Caco-2 (cell line): ENCODE results near the gene ANO1. TPM values are rescaled to one million over a fixed set of nuclear protein-coding genes. Genes with fewer than 3 reads are reported as not detected.

Experiments
- BruUV-seq: library from RNA; stranded (reverse); fragments of 400-500 nt; replicated peaks from 2 replicates; lab custom pipeline; 2021; lab: Mats Ljungman, UMichigan
- CTCF ChIA-PET: fragments of 300-600 bp; sonication (Branson Sonifier 250); formaldehyde crosslinking; loops from one replicate; lab custom pipeline; 2022; ENCODE audit warnings: antibody characterized with exemption; lab: Charles Lee
- POLR2A ChIA-PET: fragments of 300-600 bp; sonication (Branson Sonifier 250); formaldehyde crosslinking; loops from one replicate; lab custom pipeline; 2022; ENCODE audit warnings: antibody characterized with exemption; lab: Charles Lee
- DNase-seq, 2 experiments: peaks; one replicate each; pipeline versions ENCODE4 v3.0.0 to v3.0.0-alpha.2; 2020 to 2022
- H3K27me3 ChIP-seq: replicated peaks from 2 replicates; pipeline ENCODE4 v1.6.0; 2011; ENCODE audit warnings: low read length; ENCODE audit not compliant: control insufficient read depth, insufficient read depth
- H3K36me3 ChIP-seq: 2 replicates; pipeline ENCODE4 v1.5.1; 2011; ENCODE audit warnings: low read length; ENCODE audit not compliant: control insufficient read depth, insufficient read depth
- H3K4me1 ChIP-seq: fragments of 250-450 bp; sonication (Bioruptor Pico); 2 replicates; pipeline ENCODE4 v1.5.1; 2020; ENCODE audit warnings: mild to moderate bottlenecking
- H3K4me3 ChIP-seq: 2 replicates; pipeline ENCODE4 v1.5.1; 2011; ENCODE audit warnings: low read depth, mild to moderate bottlenecking, control low read depth, low read length
- H3K9me3 ChIP-seq: fragments of 250-450 bp; sonication (Bioruptor Pico); 2 replicates; pipeline ENCODE4 v1.5.1; 2020; ENCODE audit warnings: mild to moderate bottlenecking, moderate library complexity
- H3K27ac Mint-ChIP-seq: one replicate; pipeline ENCODE4 v1.8.0; 2022; ENCODE audit warnings: mixed read lengths; ENCODE audit not compliant: unreplicated experiment
- H3K27me3 Mint-ChIP-seq: one replicate; pipeline ENCODE4 v1.8.0; 2022; ENCODE audit warnings: mixed read lengths; ENCODE audit not compliant: insufficient read depth, unreplicated experiment
- H3K36me3 Mint-ChIP-seq: one replicate; pipeline ENCODE4 v1.8.0; 2022; ENCODE audit warnings: mild to moderate bottlenecking, mixed read lengths; ENCODE audit not compliant: insufficient read depth, unreplicated experiment
- H3K4me1 Mint-ChIP-seq: one replicate; pipeline ENCODE4 v1.8.0; 2022; ENCODE audit warnings: low read depth, mixed read lengths; ENCODE audit not compliant: unreplicated experiment
- H3K4me3 Mint-ChIP-seq: one replicate; pipeline ENCODE4 v1.8.0; 2022; ENCODE audit warnings: mild to moderate bottlenecking, moderate library complexity, mixed read lengths; ENCODE audit not compliant: unreplicated experiment
- H3K9me3 Mint-ChIP-seq: one replicate; pipeline ENCODE4 v1.8.0; 2022; ENCODE audit warnings: mixed read lengths; ENCODE audit not compliant: unreplicated experiment
- intact Hi-C: fragments of 100-400 bp; cut with micrococcal nuclease; formaldehyde crosslinking; loops from one replicate; pipeline ENCODE4 v1.10.0; 2022; ENCODE audit not compliant: unreplicated experiment
- total RNA-seq: library from RNA; stranded (reverse); gene quantifications from 2 replicates; pipeline ENCODE4 v1.2.3, GENCODE V29; 2022
- TF ChIP-seq, protein P1 (sequence below), 2 experiments: fragments of 200-600 bp in 1 of 2; IDR thresholded peaks; 1 replicate in 1 of 2; 2 replicates in 1 of 2; pipeline versions ENCODE4 v1.5.1 to v1.8.0; 2011 to 2022; ENCODE audit warnings: antibody characterized with exemption in 1 of 2, control low read depth in 1 of 2, inconsistent platforms in 1 of 2, low read depth in 1 of 2, low read length in 1 of 2, mild to moderate bottlenecking in 1 of 2, moderate library complexity in 1 of 2; ENCODE audit not compliant: insufficient read depth in 1 of 2, severe bottlenecking in 1 of 2, unreplicated experiment in 1 of 2

ANO1 gene
- total RNA-seq, 1 experiment from 2014 or later: 8.4 TPM

DNA sequence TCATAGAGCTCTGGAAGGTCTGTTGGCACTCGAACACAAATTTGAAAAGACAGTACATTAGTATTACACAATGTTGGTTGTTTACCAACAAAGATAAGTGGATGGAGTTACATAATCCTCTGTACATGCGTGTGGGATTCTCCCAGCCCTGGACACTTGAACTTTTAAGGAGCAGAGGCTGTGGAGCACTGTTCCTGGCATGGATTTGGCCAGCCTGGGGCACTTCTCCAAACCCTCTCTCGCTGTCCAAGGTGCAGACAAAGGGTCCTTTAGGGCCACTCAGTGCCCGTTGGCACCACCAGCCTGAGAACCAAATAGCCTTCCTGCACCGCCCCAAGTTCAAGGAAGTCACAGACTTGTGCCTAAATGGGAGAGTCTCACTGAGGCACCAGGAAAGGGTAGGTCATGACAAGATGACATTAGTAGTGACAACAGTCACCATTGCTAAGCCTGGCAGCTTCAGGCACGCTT is 1.6 kb upstream of the ANO1 start:
- BruUV-seq: no TSS peak
- POLR2A ChIA-PET: no interaction called here
- H3K9me3 Mint-ChIP-seq: no peaks in the 10 kb centered on the region
- intact Hi-C loops: no loop called here
- Histone ChIP-seq H3K27me3 (peaks cover 3% of the 10 kb centered on the region; the same call in 1 of the 2 replicates), H3K4me1 (peaks cover 11% of the 10 kb centered on the region; the same call in 1 of the 2 replicates), H3K9me3 (no peaks in the 10 kb centered on the region), H3K36me3 (no peaks in the 10 kb centered on the region), H3K4me3 (no peak overlapping the region)
- no peak overlapping the region for H3K27ac Mint-ChIP-seq
- DNase-seq: peak in 1 of 2 experiments; percentile 15
- H3K27me3 Mint-ChIP-seq: peaks cover 6% of the 10 kb centered on the region
- no peaks in the 10 kb centered on the region for H3K36me3 Mint-ChIP-seq
- CTCF ChIA-PET: interaction anchor here (0.6 kb wide), 1 partner anchor 739 kb away, joined by 3 read pairs; no protein-coding TSS in a partner anchor
- no peak overlapping the region for H3K4me3 Mint-ChIP-seq
- TF ChIP-seq, protein P1, sequence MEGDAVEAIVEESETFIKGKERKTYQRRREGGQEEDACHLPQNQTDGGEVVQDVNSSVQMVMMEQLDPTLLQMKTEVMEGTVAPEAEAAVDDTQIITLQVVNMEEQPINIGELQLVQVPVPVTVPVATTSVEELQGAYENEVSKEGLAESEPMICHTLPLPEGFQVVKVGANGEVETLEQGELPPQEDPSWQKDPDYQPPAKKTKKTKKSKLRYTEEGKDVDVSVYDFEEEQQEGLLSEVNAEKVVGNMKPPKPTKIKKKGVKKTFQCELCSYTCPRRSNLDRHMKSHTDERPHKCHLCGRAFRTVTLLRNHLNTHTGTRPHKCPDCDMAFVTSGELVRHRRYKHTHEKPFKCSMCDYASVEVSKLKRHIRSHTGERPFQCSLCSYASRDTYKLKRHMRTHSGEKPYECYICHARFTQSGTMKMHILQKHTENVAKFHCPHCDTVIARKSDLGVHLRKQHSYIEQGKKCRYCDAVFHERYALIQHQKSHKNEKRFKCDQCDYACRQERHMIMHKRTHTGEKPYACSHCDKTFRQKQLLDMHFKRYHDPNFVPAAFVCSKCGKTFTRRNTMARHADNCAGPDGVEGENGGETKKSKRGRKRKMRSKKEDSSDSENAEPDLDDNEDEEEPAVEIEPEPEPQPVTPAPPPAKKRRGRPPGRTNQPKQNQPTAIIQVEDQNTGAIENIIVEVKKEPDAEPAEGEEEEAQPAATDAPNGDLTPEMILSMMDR (IDR thresholded peaks at IDR 0.05; ENCODE audit: insufficient read depth in 1 of 2, low read depth in 1 of 2, low read length in 1 of 2, severe bottlenecking in 1 of 2, unreplicated experiment in 1 of 2): no peak
- no peaks in the 10 kb centered on the region for H3K4me1 Mint-ChIP-seq

DNA sequence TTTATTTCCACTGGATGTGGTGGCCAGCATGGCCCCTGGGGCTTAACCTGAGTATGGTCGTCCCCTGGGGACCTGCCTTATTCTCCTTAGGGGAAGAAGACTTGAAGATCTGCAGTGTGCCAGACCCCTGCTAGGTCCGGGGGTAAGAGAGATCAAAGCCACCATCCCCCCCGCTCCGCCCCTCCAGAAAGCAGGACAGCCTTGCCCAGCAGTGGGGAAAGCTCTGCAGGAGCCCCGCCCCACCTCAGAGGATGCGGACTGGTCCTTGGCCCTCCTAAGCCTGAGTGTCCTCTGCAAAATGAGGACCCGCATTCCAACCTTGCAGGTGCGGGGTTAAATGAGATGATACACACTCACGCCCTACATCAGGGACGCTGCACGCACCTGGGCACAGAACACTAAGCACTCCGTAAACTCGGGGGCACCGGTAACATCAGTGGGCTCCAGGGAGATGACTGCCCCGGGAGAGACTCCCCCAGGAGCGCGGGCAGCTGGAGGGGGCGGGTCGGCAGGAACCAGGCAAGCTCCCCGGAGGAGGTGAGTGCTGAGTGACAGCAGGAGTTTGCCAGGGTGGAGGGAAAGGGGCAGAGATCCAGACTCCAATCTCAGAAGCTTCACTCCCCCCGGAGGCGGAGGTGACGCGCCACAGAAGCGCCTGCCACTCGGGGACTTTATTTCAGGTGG is 564 bp upstream of the ANO1 start:
- H3K9me3 ChIP-seq: no peaks in the 10 kb centered on the region
- ChIA-PET CTCF (interaction anchor here (0.7 kb wide), 1 partner anchor 9 kb away, joined by 3 read pairs; no protein-coding TSS in a partner anchor), POLR2A (no interaction called here)
- H3K27ac Mint-ChIP-seq: no peak overlapping the region
- peaks cover 11% of the 10 kb centered on the region; the same call in 1 of the 2 replicates for H3K4me1 ChIP-seq
- H3K36me3 ChIP-seq: no peaks in the 10 kb centered on the region
- H3K27me3 ChIP-seq: peaks cover 3% of the 10 kb centered on the region; the same call in 1 of the 2 replicates
- no peak overlapping the region; the same call in 1 of the 2 replicates for H3K4me3 ChIP-seq
- no peaks in the 10 kb centered on the region for H3K36me3 Mint-ChIP-seq
- no peaks in the 10 kb centered on the region for H3K4me1 Mint-ChIP-seq
- TF ChIP-seq, protein P1 (IDR thresholded peaks at IDR 0.05; ENCODE audit: insufficient read depth in 1 of 2, low read depth in 1 of 2, low read length in 1 of 2, severe bottlenecking in 1 of 2, unreplicated experiment in 1 of 2): no peak
- peak overlapping the region; percentile 71 for H3K4me3 Mint-ChIP-seq
- peak in 1 of 2 experiments; percentile 38 for DNase-seq
- intact Hi-C loops: loop anchor here (1.0 kb wide), 1 partner anchor 134 kb away; no protein-coding TSS in a partner anchor
- peaks cover 6% of the 10 kb centered on the region for H3K27me3 Mint-ChIP-seq
- no peaks in the 10 kb centered on the region for H3K9me3 Mint-ChIP-seq
- no TSS peak for BruUV-seq

DNA sequence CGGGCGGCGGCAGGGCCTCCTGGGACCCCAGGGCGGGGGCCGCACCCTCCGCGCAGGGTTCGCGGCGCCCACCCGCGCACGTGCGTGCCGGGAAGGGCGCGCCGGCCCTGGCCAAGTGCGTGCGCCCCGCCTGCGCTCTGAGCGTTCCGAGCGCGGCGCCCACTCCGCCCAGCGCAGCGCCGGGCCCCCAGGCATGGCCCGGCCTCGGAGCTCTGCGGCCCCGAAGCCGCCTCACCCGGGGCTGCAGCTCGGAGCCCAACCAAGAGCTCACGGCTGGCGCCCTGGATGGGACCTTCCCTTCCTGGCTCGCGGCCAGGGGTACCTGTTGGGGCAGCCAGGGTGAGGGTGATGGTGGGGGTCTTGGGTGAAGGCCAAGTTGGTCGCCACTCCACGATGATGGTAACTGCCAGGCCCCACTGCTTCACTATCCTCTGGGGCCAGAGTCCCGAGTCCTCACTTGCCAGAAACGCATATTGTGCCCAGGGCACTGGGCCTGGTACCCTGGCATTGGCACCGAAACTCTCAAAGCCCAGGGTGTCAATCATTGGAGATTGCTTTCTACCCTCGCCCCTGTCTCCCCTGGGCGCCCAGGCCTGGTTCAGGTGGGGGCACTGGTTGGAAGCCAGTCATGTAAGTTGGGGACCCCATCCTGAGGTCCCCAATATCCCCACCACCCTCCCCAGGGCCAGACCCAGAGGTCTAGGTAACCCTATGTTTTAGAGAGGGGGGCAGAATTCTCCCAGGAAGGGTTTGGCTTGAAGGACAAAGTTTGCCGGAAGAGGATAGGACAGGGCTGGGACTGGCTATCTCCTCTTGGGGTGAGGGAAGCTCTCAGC is 882 bp downstream of the ANO1 start:
- Mint-ChIP-seq H3K27ac (no peak overlapping the region), H3K9me3 (no peaks in the 10 kb centered on the region), H3K4me3 (peak overlapping the region; percentile 52), H3K27me3 (peaks cover 6% of the 10 kb centered on the region), H3K4me1 (no peaks in the 10 kb centered on the region), H3K36me3 (no peaks in the 10 kb centered on the region)
- Histone ChIP-seq H3K4me1 (peaks cover 11% of the 10 kb centered on the region; the same call in 1 of the 2 replicates), H3K9me3 (no peaks in the 10 kb centered on the region), H3K4me3 (peak overlapping the region; percentile 31; the same call in 1 of the 2 replicates), H3K36me3 (no peaks in the 10 kb centered on the region), H3K27me3 (peaks cover 3% of the 10 kb centered on the region; the same call in 1 of the 2 replicates)
- no peak for DNase-seq
- BruUV-seq: no TSS peak
- ChIA-PET CTCF (interaction anchor here (0.8 to 1.7 kb wide), 3 partner anchors 11 to 136 kb away, joined by 3 to 5 read pairs (median 5); no protein-coding TSS in a partner anchor), POLR2A (no interaction called here)
- intact Hi-C loops: loop anchor here (1.0 kb wide), 1 partner anchor 136 kb away; no protein-coding TSS in a partner anchor
- TF ChIP-seq, protein P1 (IDR thresholded peaks at IDR 0.05; ENCODE audit: insufficient read depth in 1 of 2, low read depth in 1 of 2, low read length in 1 of 2, severe bottlenecking in 1 of 2, unreplicated experiment in 1 of 2): no peak
